GM21717 (cell line): ENCODE results near the gene CDK5RAP2.
"Not testable (repeated sequence)": the region's sequence is repeated elsewhere in the genome, so short reads cannot be mapped to it uniquely, and the experiment has no call there.

Experiments used
- ATAC-seq: cut with Tn5 transposase; IDR thresholded peaks from one replicate; pipeline ENCODE4 v1.9.1; 2021; ENCODE audit warnings: mild to moderate bottlenecking, moderate library complexity; ENCODE audit not compliant: unreplicated experiment

The CDK5RAP2 gene

DNA sequence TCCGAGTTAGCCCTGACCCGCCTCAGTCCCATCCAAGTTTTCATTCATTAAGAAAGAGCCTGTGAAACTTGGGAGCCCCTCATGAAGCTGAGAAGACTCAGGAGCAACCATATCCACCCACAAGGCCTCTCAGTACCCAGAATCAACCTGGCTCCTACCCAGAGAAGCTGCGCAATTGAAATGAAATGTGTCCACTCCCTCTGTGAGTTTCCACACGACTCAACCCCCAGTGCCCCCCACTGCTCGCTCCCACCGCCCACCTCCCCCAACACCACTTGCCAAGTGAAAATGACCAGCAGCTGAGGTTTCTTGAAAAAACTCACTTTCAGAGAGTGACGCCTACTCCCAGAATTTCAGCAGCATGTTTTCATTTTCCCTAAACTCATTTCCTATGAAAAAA lies 104.6 kb downstream of the CDK5RAP2 start:
- ATAC-seq: no peak

DNA sequence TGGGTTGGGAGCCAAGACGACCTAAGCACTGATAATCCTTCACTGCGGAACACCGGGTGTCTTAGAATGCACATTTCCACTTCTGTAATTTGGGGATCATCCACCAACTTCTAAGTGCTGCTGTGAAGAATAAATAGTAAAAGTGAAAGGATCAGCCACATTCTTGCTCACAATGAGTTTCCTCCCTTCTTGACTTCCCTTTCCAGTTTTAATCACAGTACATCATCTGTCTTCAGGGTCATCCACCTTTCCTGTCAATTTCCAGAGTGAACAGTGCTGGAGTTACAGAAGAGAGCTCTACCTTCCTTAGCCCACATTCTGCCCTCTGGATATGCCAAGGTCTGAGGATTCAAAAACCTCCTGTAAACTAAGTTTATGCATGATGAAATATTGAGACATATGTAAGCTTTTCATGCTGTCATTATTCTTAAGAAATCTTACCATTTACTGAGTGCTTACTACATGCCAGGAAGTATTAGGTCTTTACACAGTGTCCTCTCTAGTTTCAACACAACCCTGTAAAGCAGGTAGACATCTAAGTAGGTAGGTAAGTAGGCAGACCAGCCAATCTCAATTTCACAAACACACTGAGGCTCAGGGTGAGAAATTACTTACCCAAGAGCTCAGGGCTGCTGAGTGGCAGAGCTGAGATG lies 105.2 kb downstream of the CDK5RAP2 start:
- ATAC-seq: no peak

DNA sequence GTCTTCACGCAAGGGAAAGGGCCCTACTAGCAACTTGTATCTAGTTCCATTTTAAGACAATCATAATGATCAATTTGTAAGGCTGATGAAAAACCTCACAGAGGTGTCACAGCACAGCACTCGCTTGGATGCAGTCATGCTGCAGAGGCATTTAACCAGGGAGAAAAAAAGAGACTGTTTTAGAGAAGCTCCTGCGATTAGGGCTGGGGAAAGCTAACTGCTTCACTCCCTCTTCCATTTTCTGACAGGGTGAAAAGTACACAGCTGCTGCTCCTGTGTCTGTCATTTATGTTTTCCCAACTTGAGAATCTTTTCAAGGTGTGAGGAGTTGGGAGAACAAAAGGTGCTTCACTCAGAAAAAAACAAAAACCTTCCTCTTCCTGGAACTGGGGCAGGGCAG lies 106.4 kb downstream of the CDK5RAP2 start:
- ATAC-seq: no peak

DNA sequence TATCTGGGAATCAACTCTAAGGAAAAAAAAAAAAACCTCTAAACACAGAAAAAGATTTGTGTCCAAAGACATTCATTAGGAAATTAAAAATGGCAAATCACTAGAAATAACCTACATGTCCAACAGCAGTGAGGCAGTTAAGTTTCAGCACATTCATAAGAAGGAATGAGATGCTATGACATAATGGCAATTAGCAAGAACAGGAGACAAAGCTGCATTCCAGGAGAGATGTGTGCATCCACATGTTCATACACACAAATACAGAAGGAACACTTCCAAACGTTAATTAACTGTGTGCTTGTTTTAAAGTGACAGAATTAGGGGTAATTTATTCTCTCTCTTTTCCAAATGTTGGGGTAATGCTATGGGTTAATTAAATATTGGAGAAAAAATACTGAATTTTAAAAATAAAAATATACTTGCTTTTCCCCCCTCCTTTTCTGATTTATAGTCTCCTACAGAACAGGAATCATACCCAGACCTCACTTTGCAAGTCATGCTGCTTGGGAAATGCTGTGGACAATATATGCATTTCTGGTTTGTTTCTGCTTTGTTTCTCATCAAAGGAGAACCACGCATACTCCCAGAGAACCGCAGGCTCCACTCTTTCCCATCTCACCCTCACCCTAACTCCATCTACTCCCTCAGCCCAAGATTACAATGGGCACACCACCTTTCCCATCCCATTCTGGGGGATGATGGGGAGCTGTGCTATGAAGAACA lies 114.1 kb downstream of the CDK5RAP2 start:
- no peak for ATAC-seq

DNA sequence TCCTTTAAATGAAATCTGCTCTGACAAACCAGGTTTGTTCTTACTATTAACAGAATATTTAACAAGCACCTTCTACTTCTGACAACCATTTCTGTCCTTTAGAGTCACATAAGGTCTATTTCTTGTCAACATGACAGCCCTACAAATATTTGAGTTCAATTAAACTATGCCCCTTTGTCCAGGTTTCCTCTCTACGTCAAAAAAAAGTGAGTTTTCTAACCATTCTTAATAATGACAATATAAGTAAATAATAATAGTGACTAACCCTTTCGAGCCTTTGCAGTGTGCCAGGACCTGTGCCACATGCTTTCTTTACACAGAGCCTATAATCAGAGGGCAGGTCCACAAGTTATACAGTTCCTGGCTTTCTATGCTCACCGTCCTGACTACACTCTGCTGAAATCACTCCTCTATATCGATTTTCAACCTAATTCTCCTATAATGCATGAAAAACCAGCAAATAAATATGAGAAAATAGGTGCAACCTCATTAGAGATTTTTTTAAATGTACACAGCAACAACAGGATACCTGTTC lies 115.0 kb downstream of the CDK5RAP2 start:
- ATAC-seq: no peak

DNA sequence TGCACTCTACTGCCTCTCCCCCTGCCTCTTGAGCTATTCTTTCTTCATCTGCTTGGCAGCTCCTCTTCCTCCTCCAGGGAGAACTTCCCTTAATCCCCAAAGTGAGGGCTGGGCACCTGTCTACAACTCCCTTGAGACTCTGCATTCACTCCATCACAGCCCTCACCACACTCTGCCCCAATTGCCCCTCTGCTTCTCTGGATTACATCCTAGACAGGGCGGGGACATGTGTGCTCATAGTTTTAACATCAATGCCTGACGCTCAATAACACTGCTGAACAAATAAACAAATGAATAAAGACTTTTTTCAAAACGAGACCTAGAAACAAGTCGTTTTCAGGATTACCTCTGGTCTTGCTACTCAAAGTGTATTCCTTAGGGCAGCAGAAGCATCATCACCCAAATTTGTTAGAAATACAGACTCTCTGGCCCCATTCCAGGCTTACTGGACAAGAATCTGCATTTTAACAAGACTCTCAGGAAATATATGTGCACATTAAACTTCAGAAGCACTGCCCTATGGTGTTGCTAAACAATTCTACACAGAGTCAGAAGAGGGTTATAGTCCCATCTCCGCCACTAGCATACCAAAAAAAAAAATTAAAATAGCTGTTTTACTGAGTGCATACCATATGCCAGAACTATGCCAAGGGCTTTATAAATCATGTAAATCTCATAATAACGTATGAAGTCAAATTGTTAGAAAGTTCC lies 115.6 kb downstream of the CDK5RAP2 start:
- no peak for ATAC-seq

DNA sequence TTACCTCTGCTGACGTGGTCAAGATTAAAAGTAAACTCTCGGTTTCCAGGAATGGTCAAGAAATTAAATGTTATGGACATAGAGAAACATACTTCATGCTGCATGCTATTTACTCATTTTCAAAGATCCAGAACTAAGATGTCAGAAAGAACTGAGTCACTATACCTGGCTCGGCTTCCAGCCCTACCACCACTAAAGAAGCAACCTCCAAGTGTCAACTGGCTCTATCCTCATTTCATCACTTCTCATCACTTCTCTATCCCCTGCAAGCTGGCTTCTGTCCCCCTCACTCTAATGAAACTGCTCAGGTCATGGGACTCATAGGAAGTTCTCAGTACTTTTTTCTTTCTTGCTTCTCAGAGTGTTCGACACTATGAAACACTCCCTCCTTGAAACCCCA lies 116.2 kb downstream of the CDK5RAP2 start:
- ATAC-seq: no peak

DNA sequence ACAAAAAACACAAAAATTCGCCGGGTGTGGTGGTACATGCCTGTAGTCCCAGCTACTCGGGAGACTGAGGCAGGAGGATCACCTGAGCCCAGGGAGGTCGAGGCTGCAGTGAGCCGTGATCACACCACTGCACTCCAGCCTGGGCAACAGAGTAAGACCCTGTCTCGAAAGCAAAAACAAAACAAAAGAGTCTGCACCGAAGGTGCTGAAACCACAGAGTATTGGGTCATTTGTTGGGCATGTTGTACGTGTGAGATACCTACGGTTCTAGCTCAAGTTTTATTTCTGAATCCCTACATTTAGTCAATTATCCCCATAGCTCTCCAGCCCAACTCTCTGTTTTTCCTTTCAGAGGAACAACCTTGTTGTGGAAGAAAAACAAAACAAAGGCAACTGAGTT lies 118.3 kb downstream of the CDK5RAP2 start:
- ATAC-seq: not testable (repeated sequence)

DNA sequence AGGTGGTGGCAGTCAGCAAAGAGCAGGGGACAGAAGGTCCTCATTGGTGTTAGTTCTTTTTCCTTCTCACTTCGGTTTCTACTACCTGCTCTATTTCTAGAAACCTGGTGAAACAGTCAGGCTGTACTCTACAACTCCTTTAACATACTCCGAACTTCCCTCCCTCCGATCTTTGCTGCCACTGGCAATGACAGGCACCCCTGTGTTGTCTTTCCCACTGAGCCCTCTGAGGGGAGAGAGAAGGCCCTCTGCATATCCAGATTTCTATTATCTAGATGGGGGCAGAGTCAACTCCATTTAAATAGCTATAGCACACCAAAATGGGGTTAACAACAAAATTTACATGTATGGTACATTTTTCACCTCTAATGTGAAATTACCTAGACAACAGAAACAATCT lies 123.7 kb downstream of the CDK5RAP2 start:
- ATAC-seq: no peak

DNA sequence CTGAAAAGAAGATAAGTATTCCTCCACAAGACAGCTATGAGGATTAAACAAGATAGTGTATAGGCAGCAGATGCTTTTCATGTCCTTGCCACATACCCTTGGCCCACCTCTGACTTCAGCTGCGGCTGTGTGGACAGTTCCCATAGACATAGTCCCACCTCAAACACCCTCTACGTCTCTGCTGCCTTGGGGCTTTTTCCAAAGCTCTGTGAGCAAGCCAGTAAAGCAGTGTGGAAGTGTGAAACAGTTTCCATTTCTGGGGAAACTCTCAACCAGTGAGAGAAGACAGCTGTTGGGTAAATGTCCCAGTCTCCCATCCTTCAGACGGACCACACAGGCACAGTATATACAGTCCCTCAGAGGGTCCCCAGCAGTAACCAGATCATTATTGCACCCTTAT lies 125.5 kb downstream of the CDK5RAP2 start:
- ATAC-seq: no peak

DNA sequence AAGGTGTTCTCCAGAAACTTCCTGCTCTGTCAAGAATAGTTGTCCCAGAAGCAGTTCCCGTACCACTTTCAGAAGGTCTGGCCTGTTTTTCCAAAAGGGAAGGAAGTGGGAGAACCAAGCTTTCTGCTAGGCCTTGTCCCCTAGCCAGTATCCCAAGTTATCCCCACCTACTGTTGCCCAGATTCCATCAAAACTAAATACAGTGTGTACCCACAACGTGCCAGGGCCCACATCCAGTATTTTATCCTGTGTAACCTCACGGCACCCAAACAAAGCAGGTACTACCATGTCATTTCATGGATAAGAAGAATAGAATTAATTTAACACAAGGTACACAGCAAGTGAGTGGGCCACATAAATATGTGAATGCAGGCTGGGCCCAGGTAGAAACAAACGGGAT lies 126.2 kb downstream of the CDK5RAP2 start:
- no peak for ATAC-seq

DNA sequence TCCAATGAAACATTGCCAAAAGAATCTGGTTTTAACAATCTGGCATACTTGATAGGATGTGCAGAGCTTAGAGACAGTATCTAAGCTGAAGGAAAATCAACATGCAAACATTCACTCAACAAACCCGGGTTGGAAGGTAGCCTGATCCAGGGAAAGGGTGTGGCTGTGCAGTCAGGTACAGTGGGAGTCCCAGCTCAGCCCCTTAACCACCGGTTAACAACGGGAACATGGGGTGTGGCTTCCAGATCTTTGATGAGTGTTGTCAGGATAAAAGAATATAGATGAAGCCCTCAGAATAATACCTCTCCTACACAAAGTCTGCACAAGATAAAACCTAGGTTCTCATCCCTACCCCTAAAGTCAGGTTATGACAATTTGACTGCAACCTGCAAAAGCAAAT lies 127.3 kb downstream of the CDK5RAP2 start:
- ATAC-seq: no peak

DNA sequence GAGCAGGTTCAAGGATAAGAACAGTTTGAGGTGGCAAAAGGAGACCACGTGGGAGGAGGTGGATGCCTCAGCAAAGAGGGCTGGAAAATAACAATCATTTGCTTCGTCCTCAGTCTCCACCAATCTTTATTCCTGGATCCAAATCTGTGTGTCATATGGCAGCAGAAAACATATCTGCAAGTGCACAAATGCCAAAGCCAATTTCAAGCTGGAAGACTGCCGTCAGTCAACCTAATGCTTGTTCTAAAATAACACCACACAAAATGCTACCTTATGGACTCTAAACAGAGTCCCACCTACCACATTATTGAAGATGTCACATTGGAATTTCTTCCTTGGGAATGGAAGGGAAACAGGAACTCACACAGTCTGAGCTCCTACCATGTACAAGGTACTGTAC lies 129.1 kb downstream of the CDK5RAP2 start:
- no peak for ATAC-seq

DNA sequence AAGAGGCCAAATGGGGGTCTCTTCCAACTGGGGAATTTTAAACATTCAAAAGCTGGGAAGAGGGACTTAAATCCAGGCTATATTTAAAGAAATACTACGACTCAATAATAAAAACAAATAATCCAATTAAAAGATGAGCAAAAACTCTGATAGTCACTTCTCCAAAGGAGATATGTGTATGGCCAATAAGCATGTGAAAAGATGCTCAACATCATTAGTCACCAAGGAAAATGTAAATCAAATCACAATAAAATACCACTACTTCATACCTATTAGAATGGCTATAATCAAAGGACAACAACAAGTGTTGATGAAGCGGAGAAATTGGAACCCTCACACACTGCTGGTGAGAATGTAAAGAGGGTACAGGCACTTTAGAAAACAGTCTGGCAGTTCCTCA lies 130.4 kb downstream of the CDK5RAP2 start:
- no peak for ATAC-seq

DNA sequence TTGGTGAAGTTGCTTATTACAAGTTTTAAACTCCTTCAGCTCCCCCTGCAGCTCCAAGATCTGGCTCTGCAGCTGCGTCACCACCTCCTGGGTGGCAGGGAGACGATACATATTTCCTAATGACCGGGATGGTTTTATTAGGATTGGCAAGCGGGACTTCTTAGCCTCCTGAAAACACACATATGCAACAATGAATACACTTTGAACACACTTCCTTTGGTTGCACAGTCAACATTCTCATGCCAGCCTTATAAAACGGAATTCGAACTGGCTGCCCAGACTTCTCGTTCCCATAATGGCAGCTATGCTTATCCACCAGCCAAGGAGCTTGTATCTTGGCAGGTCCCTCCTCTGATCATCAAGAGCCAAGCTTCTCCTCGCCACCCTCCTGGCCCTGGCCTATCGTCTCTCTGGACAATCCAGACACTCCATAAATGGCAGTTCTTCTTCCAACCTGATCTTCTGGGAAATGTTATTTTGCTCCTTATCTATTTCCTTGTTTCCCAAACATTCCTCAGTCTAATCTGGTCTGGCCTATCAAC lies 131.9 kb downstream of the CDK5RAP2 start:
- ATAC-seq: no peak

DNA sequence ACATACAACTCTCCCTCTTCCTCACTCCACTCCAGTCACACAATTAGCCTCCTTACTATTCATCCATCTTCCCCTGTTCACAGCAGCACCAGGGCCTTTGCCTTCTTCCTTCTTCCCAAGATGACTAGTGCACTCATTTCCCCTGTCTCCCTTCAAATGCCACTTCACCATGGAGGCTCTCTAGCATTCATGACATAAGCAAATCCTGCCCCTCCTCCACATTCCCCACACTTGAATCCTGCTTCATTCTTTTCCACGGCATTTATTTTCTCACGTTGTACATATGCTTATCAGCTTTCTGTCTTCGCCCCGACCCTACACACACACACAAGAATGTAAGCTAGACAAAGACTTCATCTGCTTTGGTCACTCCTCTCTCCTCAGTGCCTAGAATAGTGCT lies 133.3 kb downstream of the CDK5RAP2 start:
- no peak for ATAC-seq

DNA sequence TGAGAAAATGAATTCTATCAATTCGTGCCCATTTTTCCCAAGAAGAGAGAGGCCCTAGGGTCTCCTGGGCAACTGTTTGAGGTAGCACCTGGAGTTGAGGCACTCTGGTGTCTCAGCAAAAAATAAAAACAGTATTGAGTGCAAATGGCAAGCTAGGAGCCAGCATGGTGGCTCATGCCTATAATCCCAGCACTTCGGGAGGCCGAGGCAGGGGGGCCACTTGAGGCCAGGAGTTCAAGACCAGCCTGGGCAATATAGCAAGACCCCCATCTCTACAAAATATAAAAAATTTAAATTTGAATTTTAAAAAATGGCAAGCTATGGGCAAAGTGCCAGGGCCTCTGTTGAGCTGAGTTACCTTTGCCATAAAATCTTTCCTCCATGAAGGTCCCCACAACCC lies 136.0 kb downstream of the CDK5RAP2 start:
- no peak for ATAC-seq

DNA sequence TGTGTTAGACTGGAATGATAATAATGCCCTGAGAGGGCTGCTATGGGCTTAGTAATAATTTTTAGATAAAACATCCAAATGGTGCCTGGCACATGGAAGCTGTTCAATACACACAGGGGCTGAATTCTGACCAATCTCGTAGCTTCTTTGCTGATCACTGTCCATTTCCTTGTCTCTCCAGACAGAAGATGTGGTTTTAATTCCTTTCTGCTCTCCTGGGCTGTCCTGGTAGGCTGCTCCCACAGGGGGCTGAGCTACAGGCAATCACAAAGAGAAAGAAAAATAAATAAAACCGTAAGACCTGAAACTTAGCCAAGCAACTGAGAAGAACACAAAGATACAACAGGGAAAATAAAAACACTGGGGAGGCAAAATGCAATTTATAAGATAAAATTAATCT lies 136.5 kb downstream of the CDK5RAP2 start:
- no peak for ATAC-seq

DNA sequence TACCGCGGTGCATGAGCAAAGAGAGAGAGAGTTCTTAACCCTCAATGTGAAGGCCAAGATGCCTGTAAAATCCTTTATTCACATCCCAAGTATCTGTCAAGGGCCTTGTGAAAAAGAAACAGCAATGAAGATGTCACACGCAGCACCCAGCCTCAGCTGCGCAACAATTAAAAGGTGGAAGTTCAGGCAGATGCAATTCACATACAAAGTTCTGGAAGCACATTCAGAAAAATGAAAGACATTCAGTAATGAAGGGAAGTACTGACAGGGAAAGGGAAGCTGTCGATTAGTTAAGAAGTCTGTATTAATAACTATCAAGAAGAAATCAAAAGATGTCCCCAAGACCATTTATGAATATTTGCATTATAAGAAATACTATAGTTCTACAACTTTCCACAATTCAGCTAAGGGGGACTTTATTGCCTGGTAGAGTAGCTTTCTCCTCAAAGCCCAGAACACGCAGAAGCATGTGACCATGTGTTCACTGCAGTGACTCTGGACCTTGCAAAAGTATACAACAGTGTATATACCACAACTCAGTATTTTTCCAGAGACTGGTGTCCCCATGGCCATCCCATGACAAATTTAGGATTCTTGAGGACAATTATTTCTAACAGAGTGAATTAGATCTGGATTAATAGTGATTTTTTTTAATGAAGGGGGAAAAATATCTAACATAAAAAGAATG lies 137.5 kb downstream of the CDK5RAP2 start:
- no peak for ATAC-seq

DNA sequence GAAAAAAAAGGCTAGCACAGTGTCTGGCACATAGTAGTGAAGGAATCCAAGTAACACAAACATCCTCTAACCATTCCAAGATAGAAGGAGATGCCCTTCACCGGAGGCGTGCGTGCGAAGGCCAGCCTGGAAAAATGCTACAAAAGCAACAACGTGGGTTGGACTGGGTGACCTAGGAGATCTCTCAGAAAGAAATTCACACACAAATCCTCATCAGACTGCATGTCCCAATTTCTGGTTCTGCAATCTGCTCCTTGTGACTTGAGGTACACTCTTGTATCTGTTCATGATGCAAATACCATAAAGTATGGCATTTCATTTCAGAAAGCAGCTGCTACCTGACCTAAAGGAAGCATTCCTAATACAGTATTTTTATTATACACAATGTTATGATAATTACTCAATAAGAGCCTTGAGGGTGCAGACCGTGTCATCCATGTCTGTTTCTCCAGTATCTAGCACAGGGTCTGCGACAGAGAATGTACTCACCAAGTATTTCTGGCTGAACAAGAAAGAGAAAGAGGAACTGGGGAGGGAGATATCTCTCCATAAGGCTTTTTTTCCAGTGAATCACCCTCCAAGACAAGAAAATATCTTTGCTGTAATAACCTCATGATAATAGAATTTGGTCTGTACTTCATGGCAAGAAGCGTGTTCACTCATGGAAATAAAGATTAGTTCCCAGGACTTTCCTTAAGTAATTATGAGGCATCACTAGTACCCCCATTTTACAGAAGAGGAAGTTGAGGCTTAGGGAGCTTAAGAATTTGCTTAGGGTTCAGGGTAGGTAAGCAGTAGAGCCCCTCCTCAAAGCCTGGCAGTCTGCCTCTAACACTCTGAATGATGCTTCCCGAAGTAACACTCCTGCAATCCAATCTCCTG lies 138.3 kb downstream of the CDK5RAP2 start:
- ATAC-seq: no peak
